ENCODE measurements around the gene RRBP1. TPM values are rescaled to one million over a fixed set of nuclear protein-coding genes. Genes with fewer than 3 reads are reported as not detected.

The RRBP1 gene
- total and polyA plus RNA-seq, 2 experiments from 2014 or later: 193 to 242 TPM

- H3K4me2 ChIP-seq: no peak overlapping the region
- H4K20me1 ChIP-seq (ENCODE audit: insufficient read depth, poor library complexity, severe bottlenecking): peaks cover 3% of the 10 kb centered on the region
- peaks cover 14% of the 10 kb centered on the region for H3K79me2 ChIP-seq
- WGBS (ENCODE audit: low lambda C conversion rate, missing lambda C conversion rate): 89% methylated on average over 19 of the region's 19 CpGs
- TF ChIP-seq CTCF (IDR thresholded peaks at IDR 0.05; ENCODE audit: poor library complexity): no peak
- no peak for TF ChIP-seq EZH2 (IDR thresholded peaks at IDR 0.05; ENCODE audit: borderline replicate concordance)
- no peak for TF ChIP-seq EZH2phosphoT487 (IDR thresholded peaks at IDR 0.05; ENCODE audit: low read depth, severe bottlenecking, unreplicated experiment)
- H3K27me3 ChIP-seq: no peaks in the 10 kb centered on the region
- no peaks in the 10 kb centered on the region for H3K36me3 ChIP-seq (replicated peaks; ENCODE audit: insufficient read depth, low read depth)
- H2AFZ ChIP-seq: no peak overlapping the region
- peak overlapping the region; percentile 15 for H3K27ac ChIP-seq
- H3K9me2 ChIP-seq (replicated peaks; ENCODE audit: insufficient read depth): no peaks in the 10 kb centered on the region
- H3K9me3 ChIP-seq (ENCODE audit: low read depth): no peaks in the 10 kb centered on the region
- H3K4me1 ChIP-seq (ENCODE audit: insufficient read depth): peaks cover 33% of the 10 kb centered on the region
- no peak for DNase-seq (ENCODE audit: low spot score)
- H3K4me3 ChIP-seq: no peak overlapping the region
Observed at GRCh38 chr20:17610566-17611289, 71.3 kb downstream of the RRBP1 start.

DNA sequence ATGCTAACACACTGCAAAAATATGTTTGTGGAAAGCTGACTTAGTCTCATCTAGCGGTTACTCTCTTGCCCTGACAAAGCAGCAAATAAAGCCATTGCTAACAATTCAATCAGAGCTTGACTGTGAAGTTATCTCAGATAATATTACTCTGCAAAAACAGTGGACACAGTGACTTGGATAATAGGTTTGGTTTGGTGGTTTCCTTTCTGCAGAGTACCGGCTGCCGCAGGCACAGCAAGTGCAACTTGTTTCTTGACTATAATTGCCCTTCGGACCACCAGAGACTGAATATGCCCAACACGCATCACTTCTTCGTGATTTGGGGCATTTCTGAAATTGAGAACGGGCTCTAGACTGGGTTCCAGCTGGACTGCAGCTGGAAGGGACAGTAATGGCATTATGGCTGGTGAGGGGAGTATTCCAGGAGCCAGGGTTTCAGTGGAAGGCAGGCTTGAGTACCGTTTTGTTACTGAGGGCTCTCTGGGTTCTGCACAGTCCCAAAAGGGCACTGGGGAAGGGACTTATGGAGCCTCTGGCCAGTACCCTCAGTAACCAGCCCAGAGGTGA, 72.1 kb downstream of the RRBP1 start:
- Histone ChIP-seq H3K36me3 (replicated peaks; ENCODE audit: insufficient read depth, low read depth) (no peaks in the 10 kb centered on the region), H3K4me1 (ENCODE audit: insufficient read depth) (peaks cover 27% of the 10 kb centered on the region), H3K9me3 (ENCODE audit: low read depth) (no peaks in the 10 kb centered on the region), H3K27me3 (no peaks in the 10 kb centered on the region), H3K4me2 (no peak overlapping the region), H3K9me2 (replicated peaks; ENCODE audit: insufficient read depth) (no peaks in the 10 kb centered on the region), H4K20me1 (ENCODE audit: insufficient read depth, poor library complexity, severe bottlenecking) (peaks cover 7% of the 10 kb centered on the region), H3K79me2 (peaks cover 14% of the 10 kb centered on the region), H3K4me3 (no peak overlapping the region), H3K27ac (peak overlapping the region; percentile 15), H2AFZ (no peak overlapping the region)
- DNase-seq (ENCODE audit: low spot score): no peak
- WGBS (ENCODE audit: low lambda C conversion rate, missing lambda C conversion rate): 96% methylated on average over 8 of the region's 8 CpGs
- TF ChIP-seq EZH2 (IDR thresholded peaks at IDR 0.05; ENCODE audit: borderline replicate concordance) (no peak), CTCF (IDR thresholded peaks at IDR 0.05; ENCODE audit: poor library complexity) (no peak), EZH2phosphoT487 (IDR thresholded peaks at IDR 0.05; ENCODE audit: low read depth, severe bottlenecking, unreplicated experiment) (no peak)

DNA sequence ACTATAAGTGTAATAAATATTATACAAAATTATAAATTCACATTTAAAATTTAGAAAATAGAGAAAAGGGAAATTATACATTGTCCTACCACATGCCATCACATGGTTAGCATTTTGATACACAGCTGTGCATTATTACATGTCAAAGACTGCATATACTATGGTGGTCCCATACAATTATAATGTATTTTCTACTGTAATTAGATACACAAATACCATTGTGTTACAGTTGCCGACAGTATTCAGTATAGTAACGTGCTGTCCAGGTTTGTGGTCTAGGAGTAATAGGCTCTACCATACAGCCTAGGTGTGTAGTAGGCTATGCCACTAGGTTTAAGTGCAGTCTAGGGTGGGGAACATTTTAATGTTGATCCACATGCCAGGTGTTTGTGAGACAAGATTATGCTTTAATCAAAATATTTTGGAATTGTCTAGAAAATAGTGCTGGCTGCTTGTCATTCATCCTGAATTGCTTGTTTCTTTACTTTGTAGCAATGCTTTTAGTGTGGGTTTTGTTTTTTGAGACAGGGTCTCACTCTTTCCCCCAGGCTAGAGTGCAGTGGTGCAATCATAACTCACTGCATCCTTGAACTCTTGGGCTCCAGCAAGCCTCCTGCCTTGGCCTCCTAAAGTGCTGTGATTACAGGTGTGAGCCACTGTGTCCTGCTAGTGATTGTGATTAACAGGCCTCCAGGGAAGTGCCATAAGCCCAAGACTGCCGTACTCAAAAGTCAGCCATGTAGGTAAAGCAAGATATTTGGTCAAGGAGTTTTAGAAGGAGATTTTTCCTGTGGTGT, 73.1 kb downstream of the RRBP1 start:
- no peak overlapping the region for H3K4me3 ChIP-seq
- H3K4me2 ChIP-seq: no peak overlapping the region
- H4K20me1 ChIP-seq (ENCODE audit: insufficient read depth, poor library complexity, severe bottlenecking): peaks cover 14% of the 10 kb centered on the region
- 91% methylated on average over 3 of the region's 3 CpGs for WGBS (ENCODE audit: low lambda C conversion rate, missing lambda C conversion rate)
- no peak for DNase-seq (ENCODE audit: low spot score)
- peak overlapping the region; percentile 26 for H3K27ac ChIP-seq
- H3K79me2 ChIP-seq: peaks cover 19% of the 10 kb centered on the region
- H3K36me3 ChIP-seq (replicated peaks; ENCODE audit: insufficient read depth, low read depth): no peaks in the 10 kb centered on the region
- H3K27me3 ChIP-seq: no peaks in the 10 kb centered on the region
- no peaks in the 10 kb centered on the region for H3K9me3 ChIP-seq (ENCODE audit: low read depth)
- no peak for TF ChIP-seq EZH2phosphoT487 (IDR thresholded peaks at IDR 0.05; ENCODE audit: low read depth, severe bottlenecking, unreplicated experiment)
- TF ChIP-seq CTCF (IDR thresholded peaks at IDR 0.05; ENCODE audit: poor library complexity): no peak
- TF ChIP-seq EZH2 (IDR thresholded peaks at IDR 0.05; ENCODE audit: borderline replicate concordance): no peak
- no peak overlapping the region for H2AFZ ChIP-seq
- peaks cover 31% of the 10 kb centered on the region for H3K4me1 ChIP-seq (ENCODE audit: insufficient read depth)
- H3K9me2 ChIP-seq (replicated peaks; ENCODE audit: insufficient read depth): no peaks in the 10 kb centered on the region

Measured in hepatocyte (in vitro differentiated cells).